ENCODE measurements around the gene NFATC1.

DNA sequence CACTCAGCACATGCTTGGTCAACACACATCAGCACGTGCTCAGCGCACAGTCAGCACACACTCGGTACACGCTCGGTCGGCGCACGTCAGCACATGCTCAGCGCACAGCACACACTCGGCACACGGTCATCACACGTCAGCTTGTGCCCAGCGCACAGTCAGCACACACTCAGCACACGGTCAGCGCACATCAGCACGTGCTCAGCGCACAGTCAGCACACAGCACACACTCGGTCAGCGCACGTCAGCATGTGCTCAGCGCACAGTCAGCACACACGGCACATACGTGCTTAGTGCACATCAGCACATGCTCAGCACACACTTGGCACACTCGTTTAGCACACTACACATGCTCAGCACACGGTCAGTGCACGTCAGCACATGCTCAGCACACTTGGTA lies 49.7 kb upstream of the NFATC1 start:
- TF ChIP-seq, protein P1, sequence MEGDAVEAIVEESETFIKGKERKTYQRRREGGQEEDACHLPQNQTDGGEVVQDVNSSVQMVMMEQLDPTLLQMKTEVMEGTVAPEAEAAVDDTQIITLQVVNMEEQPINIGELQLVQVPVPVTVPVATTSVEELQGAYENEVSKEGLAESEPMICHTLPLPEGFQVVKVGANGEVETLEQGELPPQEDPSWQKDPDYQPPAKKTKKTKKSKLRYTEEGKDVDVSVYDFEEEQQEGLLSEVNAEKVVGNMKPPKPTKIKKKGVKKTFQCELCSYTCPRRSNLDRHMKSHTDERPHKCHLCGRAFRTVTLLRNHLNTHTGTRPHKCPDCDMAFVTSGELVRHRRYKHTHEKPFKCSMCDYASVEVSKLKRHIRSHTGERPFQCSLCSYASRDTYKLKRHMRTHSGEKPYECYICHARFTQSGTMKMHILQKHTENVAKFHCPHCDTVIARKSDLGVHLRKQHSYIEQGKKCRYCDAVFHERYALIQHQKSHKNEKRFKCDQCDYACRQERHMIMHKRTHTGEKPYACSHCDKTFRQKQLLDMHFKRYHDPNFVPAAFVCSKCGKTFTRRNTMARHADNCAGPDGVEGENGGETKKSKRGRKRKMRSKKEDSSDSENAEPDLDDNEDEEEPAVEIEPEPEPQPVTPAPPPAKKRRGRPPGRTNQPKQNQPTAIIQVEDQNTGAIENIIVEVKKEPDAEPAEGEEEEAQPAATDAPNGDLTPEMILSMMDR (IDR thresholded peaks at IDR 0.05; ENCODE audit: low read length): no peak
- no peak for TF ChIP-seq EZH2 (IDR thresholded peaks at IDR 0.05; ENCODE audit: borderline replicate concordance, low read length)
